ENCODE measurements around the gene TEX54. TPM values are rescaled to one million over a fixed set of nuclear protein-coding genes. Genes with fewer than 3 reads are reported as not detected.

Gene TEX54
- total and polyA plus RNA-seq, 2 of the 13 experiments (the other 11 are each of a cell fraction or from before 2014, with no cell fraction given): not detected

DNA sequence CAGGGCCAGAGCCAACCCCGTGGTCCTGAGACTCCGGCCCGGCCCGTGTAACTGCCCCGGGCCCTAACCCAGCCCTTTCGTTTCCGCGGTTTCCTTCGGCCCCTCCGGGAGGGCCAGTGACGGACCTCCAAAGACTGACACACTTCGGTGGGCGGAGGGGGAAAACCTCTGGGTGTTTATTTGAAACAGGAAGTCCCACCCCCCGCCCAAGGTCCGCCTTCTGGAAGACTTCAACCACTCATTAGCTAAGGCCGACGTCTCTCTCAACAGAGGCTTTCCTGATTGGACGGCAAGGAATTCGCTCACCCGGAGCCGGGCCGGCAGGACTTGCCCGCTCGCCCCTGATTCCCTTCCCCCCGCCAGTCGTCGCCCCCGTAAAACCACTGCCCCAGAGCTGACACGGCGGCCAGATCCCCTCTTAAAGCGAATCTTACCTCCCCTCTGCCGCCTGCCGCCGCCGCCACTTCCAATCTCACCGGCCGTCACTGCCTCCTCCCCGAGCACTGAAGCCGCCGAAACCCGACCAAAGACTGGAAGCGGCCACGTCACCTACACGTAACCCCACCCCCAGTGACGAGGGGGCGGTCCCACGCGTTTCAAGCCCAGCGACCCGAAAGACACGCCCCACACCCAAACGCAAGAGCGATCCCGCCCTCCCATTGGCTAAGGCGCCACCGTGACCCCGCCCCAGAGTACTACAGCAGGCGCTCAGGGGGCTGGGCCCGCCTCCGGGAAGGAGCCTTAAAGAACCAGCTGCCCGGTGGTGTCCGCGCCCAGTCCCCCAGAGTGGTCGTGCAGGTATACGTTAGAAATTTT is 913 bp downstream of the TEX54 start, which contains the start of gene STX5 (continued):
- TF ChIP-seq AKAP8 (CRISPR knock-in tag; IDR thresholded peaks at IDR 0.05) (no peak), ZNF737 (CRISPR knock-in tag; IDR thresholded peaks at IDR 0.05; ENCODE audit: borderline replicate concordance) (no peak; the same call in 1 of the 2 replicates), ZNF790 (CRISPR knock-in tag; IDR thresholded peaks at IDR 0.05; ENCODE audit: borderline replicate concordance) (no peak), ZNF10 (CRISPR knock-in tag; IDR thresholded peaks at IDR 0.05; ENCODE audit: borderline replicate concordance, low read depth) (no peak), NCOA1 (CRISPR knock-in tag; IDR thresholded peaks at IDR 0.05) (0 out of 2 replicates have a peak, but pooled peaks have one; percentile 81), ZNF569 (CRISPR knock-in tag; IDR thresholded peaks at IDR 0.05; ENCODE audit: borderline replicate concordance) (no peak), ZC3H4 (CRISPR knock-in tag; IDR thresholded peaks at IDR 0.05; ENCODE audit: borderline replicate concordance) (no peak), HMGXB4 (CRISPR knock-in tag; IDR thresholded peaks at IDR 0.05; ENCODE audit: borderline replicate concordance in 1 of 2, low read depth in 1 of 2) (peak; percentile 46 to 63; a peak in 3 of 4 replicates), DMTF1 (CRISPR knock-in tag; IDR thresholded peaks at IDR 0.05) (0 out of 2 replicates have a peak, but pooled peaks have one; percentile 50), SATB2 (CRISPR knock-in tag; IDR thresholded peaks at IDR 0.05) (no peak), ZNF331 (CRISPR knock-in tag; IDR thresholded peaks at IDR 0.05) (peak; percentile 26; the same call in 1 of the 2 replicates), ZNF503 (CRISPR knock-in tag; IDR thresholded peaks at IDR 0.05) (no peak), CC2D1A (CRISPR knock-in tag; IDR thresholded peaks at IDR 0.05) (no peak; the same call in 1 of the 2 replicates), KAT2B (IDR thresholded peaks at IDR 0.05; ENCODE audit: borderline replicate concordance, low read depth, low read length) (no peak), HNRNPL (IDR thresholded peaks at IDR 0.05; ENCODE audit: low read depth, low read length) (peak; percentile 47; the same call in 1 of the 2 replicates), KLF6 (CRISPR knock-in tag; IDR thresholded peaks at IDR 0.05) (0 out of 2 replicates have a peak, but pooled peaks have one; percentile 41), JUND (CRISPR knock-in tag; IDR thresholded peaks at IDR 0.05) (no peak), ZNF644 (CRISPR knock-in tag; IDR thresholded peaks at IDR 0.05; ENCODE audit: low read depth) (no peak), KDM4B (CRISPR knock-in tag; IDR thresholded peaks at IDR 0.05) (peak; percentile 38; the same call in 1 of the 2 replicates), ZNF747 (CRISPR knock-in tag; IDR thresholded peaks at IDR 0.05; ENCODE audit: borderline replicate concordance) (no peak), ZNF292 (CRISPR knock-in tag; IDR thresholded peaks at IDR 0.05; ENCODE audit: borderline replicate concordance, low read depth) (no peak), ZNF274 (CRISPR knock-in tag; IDR thresholded peaks at IDR 0.05) (peak; percentile 63; the same call in 1 of the 2 replicates), RARG (CRISPR knock-in tag; IDR thresholded peaks at IDR 0.05; ENCODE audit: low read depth) (0 out of 2 replicates have a peak, but pooled peaks have one; percentile 75), NAIF1 (CRISPR knock-in tag; IDR thresholded peaks at IDR 0.05; ENCODE audit: borderline replicate concordance) (no peak)
